Stimulated activated naive CD8-positive, alpha-beta T cell treated with anti-CD3 and anti-CD28 coated beads, Interleukin-15, Interleukin-2, amounts not matched to agents 100 U/mL and 50 U/mL, for 24 hours (primary cell): Measurements from ENCODE around the gene SMG6.

Experiments used
- ATAC-seq: fragments of 150-1000 bp; cut with Tn5 transposase; one replicate; pipeline ENCODE4 v1.10.0; 2021
- DNase-seq: peaks from one replicate; pipeline ENCODE4 v3.0.0; 2021

SMG6 gene

DNA sequence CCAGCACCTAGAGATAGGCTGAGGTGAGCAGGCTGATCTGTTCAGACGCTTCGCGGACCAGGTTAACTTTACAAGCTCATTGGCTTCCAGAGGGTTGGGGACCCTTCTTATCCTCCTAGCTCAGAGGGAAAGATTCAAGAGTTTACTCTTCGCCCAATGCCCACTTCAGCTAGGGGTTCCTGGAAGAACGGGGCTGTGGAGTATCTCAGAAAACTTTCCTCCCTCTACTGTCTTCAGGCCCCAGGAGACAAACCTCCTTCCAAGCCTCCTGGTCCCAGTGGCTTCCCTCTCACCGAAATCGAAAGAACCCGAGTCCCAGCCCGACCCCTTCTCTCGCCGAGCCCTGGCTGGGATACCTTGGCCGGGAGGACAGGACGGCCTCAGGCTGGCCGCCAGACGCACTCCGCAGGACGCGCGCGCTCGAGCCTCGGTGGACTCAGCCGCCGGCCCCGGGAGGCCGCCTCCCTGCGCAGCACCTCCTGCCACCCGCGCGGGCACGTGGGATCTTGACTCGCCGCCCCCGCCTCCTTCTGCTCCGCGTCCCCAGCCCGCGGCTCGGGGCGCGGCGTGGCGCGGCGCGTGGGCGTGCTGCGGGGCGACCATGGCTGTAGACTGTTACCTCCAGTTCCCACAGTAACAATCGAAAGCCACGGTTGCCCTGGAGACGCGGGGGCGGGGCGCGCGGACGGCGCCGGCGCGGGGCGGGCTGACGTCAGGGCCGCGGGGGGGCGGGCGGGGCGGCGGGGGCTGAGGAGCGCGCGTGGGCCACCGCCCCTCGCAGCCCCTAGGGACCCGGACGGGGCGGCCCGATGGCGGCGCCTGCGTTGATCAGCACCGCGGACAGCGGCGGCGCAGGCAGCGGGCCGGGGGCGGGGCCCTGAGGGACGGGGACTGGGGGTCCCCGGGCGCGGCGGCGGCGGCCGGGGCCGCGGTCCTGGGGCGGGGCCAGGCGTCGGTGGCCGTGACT, 254.0 kb downstream of the SMG6 start:
- peak; percentile 41 for ATAC-seq
- DNase-seq = peak; percentile 90

DNA sequence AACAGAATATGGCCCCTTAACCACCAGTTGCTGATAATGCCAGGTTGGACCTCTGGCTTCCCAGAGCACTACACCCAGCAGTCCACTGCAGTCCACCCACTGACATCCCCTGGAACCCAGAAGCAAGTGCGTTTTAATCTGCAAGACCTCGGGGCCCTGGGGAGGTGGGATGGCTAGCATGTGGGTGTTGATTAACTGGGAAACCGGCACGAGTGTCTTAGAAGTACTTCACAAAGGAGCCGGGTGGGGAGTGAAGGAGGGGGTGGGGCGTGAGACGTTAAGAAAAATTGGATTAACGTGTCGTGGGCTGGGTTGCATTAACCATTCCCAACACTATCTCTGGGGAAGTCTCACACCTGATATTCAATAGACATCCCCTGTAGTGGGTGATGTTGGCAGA, 254.8 kb downstream of the SMG6 start:
- no peak for ATAC-seq

DNA sequence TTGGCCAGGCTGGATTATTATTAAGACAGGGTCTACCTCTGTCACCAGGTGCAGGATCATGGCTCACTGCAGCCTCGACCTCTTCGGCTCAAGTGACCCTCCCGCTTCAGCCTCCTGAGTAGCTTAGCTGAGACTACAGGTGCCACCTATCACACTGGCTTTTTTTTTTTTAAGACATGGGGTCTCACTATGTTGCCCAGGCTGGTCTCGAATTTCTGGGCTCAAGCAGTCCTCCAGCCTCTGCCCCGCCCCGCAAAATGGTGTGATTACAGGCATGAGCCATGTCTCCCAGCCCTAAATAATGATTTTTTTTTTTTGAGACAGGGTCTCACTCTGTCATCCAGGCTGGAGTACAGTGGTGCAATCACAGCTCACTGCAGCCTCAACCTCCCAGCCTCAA, 256.0 kb downstream of the SMG6 start:
- ATAC-seq = no peak

More for the DNA sequence above, 254.8 kb downstream of the SMG6 start:
- DNase-seq = no peak

GRCh38 chr17:2044263-2044894, 259.2 kb downstream of the SMG6 start:
- ATAC-seq (no peak), DNase-seq (no peak)

More for the DNA sequence above, 256.0 kb downstream of the SMG6 start:
- no peak for DNase-seq

- ATAC-seq (no peak), DNase-seq (no peak)
Measured at GRCh38 chr17:2043785-2044184, 259.8 kb downstream of the SMG6 start.

DNA sequence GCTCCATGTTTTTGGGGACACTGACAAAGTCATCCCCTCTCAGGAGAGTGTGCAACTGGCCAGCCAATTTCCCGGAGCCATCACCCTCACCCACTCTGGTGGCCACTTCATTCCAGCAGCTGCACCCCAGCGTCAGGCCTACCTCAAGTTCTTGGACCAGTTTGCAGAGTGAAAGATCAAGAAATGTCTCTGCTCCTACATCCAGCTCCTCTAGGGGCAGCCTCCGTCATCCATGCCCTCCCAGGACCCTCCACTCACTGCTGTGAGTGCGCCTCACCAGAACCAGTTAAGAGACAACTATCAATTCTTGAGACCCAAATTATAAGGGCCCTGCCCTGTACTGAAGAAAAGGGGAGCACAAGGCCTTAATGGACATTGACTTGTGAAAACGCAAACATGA, 260.7 kb downstream of the SMG6 start:
- no peak for DNase-seq
- ATAC-seq = no peak

DNA sequence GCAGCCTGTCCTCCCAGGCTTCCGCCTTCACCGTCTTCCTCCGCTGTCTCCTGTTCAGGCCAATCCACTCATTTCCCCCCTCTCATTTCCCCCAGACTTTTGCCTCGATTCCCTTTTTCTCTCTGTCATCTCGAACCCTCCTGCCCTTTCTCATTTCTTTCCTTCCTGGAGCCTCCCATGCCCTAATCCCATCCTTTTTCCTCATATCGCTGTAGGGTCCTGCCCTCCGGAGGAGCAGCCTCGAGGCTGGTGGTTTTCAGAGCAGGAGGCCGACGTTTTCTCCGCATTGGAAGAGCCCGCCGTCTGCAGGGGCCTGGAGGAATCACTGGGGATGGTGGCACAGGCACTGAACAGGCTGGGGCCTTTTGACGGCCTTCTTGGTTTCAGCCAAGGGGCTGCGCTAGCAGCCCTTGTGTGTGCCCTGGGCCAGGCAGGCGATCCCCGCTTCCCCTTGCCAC, 261.2 kb downstream of the SMG6 start:
- no peak for ATAC-seq
- DNase-seq = peak; percentile 35

- peak; percentile 98 for DNase-seq
- ATAC-seq = peak; percentile 91
Measured at GRCh38 chr17:2041561-2042389, 261.8 kb downstream of the SMG6 start, which contains the start of gene OVCA2. Gene OVCA2, plus strand, starts transcription at chr17:2042022. Its CDS starts 26 bp downstream, at chr17:2042048.

GRCh38 chr17:2040942-2041560, 262.5 kb downstream of the SMG6 start:
- ATAC-seq (peak; percentile 2), DNase-seq (no peak)

- ATAC-seq (no peak), DNase-seq (no peak)
Measured at GRCh38 chr17:2040219-2040827, 263.3 kb downstream of the SMG6 start.

DNA sequence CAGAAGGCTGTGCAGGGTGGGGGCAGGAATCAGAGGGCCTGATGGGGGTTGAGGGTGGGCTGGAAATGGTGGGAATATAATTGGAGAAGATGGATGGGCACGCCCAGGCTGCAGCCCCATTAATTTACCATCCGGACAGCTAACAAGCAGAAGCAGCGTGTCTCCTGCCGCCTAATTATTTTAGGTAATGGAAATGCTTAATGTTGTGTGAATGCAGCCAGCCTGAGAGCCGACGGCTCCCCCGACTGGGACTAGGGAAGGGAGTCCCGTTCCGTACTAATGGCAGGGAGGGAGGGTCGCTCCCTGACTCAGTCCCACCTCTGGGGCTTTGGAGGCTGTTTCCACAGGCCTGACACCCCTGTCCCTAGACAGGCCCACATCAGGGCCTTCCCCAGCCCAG, 266.4 kb downstream of the SMG6 start:
- ATAC-seq = no peak
- DNase-seq = no peak

- DNase-seq (no peak), ATAC-seq (no peak)
Measured at GRCh38 chr17:2035541-2036488, 267.8 kb downstream of the SMG6 start.

DNA sequence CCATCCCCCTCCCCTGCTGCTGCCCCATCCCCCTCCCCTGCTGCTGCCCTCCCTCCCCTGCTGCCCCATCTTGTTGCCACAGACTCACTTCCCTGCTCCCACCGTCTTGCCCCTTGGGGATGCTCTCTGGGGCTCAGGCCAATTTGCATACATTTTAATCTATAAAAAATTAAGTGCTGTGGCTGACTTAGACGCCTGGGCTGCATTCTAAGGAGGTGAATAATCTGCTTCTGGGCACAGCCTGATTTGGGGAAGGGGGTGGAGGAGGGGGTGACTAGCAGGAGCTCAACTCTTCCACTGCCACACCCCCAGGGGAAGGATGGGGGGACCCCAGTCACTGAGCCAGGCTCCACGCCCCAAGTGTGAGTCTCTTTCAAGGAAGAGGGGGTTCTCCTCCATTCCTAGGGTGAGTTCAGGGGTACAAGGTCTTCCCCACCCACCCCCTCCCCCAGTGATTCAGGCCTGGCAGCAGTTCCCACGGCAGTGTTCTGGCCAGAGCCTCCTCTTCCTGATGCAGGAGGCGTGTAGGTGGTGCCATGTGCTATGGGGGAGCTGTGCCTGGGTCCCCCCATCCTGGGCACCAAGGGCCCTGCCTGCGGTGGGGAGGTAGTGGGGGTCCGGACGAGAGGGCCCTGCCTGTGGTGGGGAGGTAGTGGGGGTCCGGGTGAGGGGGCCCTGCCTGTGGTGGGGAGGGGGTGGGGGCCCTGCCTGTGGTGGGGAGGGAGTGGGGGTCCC, 268.6 kb downstream of the SMG6 start:
- DNase-seq (no peak), ATAC-seq (no peak)

DNA sequence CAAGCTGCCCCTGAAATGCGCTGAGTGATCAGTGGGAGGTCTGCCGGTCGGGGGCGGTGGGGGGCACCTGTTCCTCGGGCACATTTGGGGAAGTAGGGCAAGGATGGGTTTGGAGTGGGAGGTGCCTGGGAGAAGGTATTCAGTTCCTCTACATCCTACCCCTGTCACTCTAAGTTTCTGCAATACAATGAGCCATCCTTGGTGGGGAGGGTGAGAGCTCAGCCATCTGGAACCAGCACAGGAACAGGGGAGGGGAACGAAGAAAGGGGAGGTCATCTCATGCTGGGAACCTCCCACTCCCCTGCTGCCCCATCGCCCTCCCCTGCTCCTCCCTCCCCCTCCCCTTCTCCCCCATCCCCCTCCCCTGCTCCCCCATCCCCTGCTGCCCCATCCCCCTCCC, 269.4 kb downstream of the SMG6 start:
- ATAC-seq (no peak), DNase-seq (no peak)

GRCh38 chr17:2033153-2033552, 270.4 kb downstream of the SMG6 start:
- ATAC-seq (no peak), DNase-seq (no peak)

- ATAC-seq (no peak), DNase-seq (peak; percentile 58)
Measured at GRCh38 chr17:2030779-2031163, 272.8 kb downstream of the SMG6 start.

GRCh38 chr17:2029911-2030778, 273.4 kb downstream of the SMG6 start, which contains the start of gene DPH1:
Gene DPH1, plus strand, starts transcription at chr17:2030153. Its CDS starts 17 bp downstream, at chr17:2030170.
- ATAC-seq (peak; percentile 91), DNase-seq (peak; percentile 90)

DNA sequence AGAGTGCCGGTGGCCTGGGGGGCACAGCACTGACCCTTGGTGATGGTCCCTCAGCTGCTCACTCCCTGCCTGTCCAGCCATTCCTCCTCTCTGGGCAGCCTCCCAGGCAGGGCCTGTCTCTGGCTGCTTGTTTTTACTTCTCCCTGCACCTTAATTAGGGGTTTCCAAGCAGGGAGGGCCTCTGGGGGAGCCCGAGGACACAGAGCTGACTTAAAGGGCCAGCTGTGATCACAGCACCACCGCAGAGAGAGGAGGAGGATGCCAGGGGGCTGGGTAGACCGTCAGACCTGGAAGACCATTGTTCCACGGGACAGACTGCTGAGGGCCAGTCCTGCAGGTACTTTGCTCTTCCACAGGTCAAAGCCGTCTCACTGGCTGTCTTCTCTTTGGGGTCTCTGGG, 274.8 kb downstream of the SMG6 start:
- DNase-seq = no peak

More for the DNA sequence above, 274.8 kb downstream of the SMG6 start:
- ATAC-seq = no peak
